Activated CD8-positive, alpha-beta T cell treated with anti-CD3 and anti-CD28 coated beads for 36 hours (primary cell): Measurements from ENCODE around the gene POTEH. TPM values are rescaled to one million over a fixed set of nuclear protein-coding genes. Genes with fewer than 3 reads are reported as not detected.
"Not testable (repeated sequence)": the region's sequence is repeated elsewhere in the genome, so short reads cannot be mapped to it uniquely, and the experiment has no call there.

Source experiments
- ATAC-seq: fragments of 200-7000 bp; cut with Tn5 transposase; one replicate; pipeline ENCODE4 v1.10.0; 2021; ENCODE audit warnings: mild to moderate bottlenecking, moderate library complexity
- CTCF ChIA-PET: fragments of 350-600 bp; sonication (Branson Sonifier 250); formaldehyde crosslinking; loops from one replicate; lab custom pipeline; 2021; ENCODE audit warnings: antibody characterized with exemption; lab: Charles Lee
- POLR2A ChIA-PET: fragments of 350-600 bp; sonication (Branson Sonifier 250); formaldehyde crosslinking; loops from one replicate; lab custom pipeline; 2021; ENCODE audit warnings: antibody characterized with exemption; lab: Charles Lee
- DNase-seq: peaks from one replicate; pipeline ENCODE4 v3.0.0-alpha.2; 2020
- H3K27ac Mint-ChIP-seq: one replicate; pipeline ENCODE4 v1.8.0; 2021; ENCODE audit warnings: mild to moderate bottlenecking, mixed read lengths
- H3K27me3 Mint-ChIP-seq: one replicate; pipeline ENCODE4 v1.8.0; 2021; ENCODE audit warnings: mixed read lengths
- H3K36me3 Mint-ChIP-seq: one replicate; pipeline ENCODE4 v1.8.0; 2021; ENCODE audit warnings: low read depth, mixed read lengths
- H3K4me1 Mint-ChIP-seq: one replicate; pipeline ENCODE4 v1.8.0; 2021; ENCODE audit warnings: low read depth, mixed read lengths
- H3K4me3 Mint-ChIP-seq: one replicate; pipeline ENCODE4 v1.8.0; 2021; ENCODE audit warnings: mild to moderate bottlenecking, moderate library complexity, mixed read lengths
- H3K9me3 Mint-ChIP-seq: one replicate; pipeline ENCODE4 v1.8.0; 2021; ENCODE audit warnings: mixed read lengths
- intact Hi-C: fragments of 100-400 bp; cut with micrococcal nuclease; formaldehyde crosslinking; loops from one replicate; pipeline ENCODE4 v1.10.0; 2022
- total RNA-seq, 2 experiments: library from RNA; stranded (reverse); gene quantifications; one replicate each; pipeline ENCODE4 v1.2.3, GENCODE V29; 2021

Gene POTEH
- not detected for total RNA-seq

DNA sequence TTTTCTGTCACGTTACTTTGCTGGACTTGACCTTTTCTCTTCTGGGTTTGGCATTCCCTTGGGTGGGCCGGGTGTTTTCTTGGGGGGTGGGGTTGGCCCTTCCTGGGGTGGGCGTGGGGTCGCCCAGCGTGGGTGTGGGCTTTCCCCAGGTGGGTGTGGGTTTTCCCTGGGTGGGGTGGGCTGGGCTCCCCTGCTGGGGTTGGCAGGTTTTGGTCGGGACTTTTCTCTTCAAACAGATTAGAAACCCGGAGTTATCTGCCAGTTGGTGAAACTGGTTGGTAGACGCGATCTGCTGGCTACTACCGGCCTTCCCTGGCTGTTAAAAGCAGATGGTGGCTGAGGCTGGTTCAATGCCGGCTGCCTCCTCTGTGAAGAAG lies at the start of gene POTEH:
TSS of gene POTEH (plus strand) at position 278 of the 377 bp plus-strand sequence. CDS start at position 330, 52 bp downstream.
- H3K4me3 Mint-ChIP-seq, H3K27ac Mint-ChIP-seq, H3K9me3 Mint-ChIP-seq, H3K36me3 Mint-ChIP-seq, DNase-seq, intact Hi-C loops, ATAC-seq, H3K27me3 Mint-ChIP-seq, POLR2A ChIA-PET, CTCF ChIA-PET, H3K4me1 Mint-ChIP-seq: not testable (repeated sequence)

DNA sequence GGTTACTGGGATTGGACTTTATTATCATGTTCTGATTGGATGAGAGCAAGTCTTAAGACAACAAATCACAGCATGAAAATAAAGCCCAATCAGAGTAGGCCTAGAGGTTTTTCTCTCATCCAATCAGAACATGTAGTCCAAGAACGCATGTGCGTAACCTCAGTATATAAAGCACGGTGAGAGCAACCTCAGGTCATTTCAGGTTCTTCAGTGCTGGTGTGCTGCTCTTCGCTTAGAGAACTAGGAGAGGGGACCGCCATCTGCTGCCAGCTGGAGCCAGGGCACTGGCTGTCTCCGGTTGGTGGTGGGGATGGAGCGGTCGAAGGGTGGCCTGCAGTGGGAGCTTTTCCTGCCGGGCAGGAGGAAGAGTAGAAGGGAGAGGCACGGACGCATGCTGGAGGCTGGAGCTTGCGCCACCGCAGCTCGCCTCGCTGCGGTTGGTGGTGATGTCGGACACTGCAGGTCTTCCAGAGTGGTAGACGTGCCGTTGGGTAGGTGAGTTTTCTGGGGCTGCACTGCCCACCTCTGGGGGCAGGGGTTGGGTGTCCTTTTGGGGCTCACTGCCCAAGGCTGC lies 47.5 kb upstream of the POTEH start:
- CTCF ChIA-PET, H3K4me3 Mint-ChIP-seq, intact Hi-C loops, H3K36me3 Mint-ChIP-seq, ATAC-seq, H3K9me3 Mint-ChIP-seq, DNase-seq, H3K27ac Mint-ChIP-seq, POLR2A ChIA-PET, H3K4me1 Mint-ChIP-seq, H3K27me3 Mint-ChIP-seq: not testable (repeated sequence)

DNA sequence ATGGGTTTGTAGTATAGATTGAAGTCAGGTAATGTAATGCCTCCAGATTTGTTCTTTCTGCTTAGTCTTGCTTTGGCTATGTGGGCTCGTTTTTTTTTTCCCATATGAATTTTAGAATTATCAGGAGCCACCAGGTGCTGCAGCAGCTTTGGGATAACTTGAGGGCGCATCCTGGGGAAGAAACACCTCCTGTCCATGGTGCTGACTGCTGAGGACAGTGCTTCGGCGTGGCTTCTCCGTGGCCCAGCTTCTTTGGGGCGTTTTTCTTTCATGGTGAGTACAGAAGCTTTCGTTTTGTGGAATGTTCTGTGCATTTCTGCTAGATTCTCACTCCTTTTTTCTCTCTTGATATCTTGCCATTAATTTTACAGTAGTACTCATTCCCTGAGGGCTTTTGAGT lies 37.9 kb upstream of the POTEH start:
- intact Hi-C loops, H3K36me3 Mint-ChIP-seq: not testable (repeated sequence)

DNA sequence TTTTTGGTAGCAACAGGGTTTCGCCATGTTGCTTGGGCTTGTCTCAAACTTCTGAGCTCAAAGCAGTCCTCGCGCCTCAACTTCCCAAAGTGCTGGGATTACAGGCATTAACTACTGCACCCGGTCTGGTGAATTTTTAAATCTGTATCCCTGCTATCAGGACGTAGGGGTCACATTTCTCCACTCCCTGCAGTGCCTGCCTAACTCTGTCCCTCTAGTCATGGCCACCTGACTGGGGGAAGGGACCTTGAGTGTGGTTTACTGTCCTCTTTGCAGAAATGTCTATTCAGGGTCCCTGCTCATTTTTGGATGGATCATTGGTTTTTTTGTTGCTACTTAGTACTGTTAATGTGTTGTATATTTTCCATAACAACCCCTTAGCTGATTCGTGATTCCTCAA lies 37.1 kb upstream of the POTEH start:
- intact Hi-C loops, POLR2A ChIA-PET, ATAC-seq, H3K27ac Mint-ChIP-seq, H3K36me3 Mint-ChIP-seq, H3K27me3 Mint-ChIP-seq, CTCF ChIA-PET, H3K4me3 Mint-ChIP-seq, H3K4me1 Mint-ChIP-seq, H3K9me3 Mint-ChIP-seq, DNase-seq: not testable (repeated sequence)

More for the DNA sequence above, 37.9 kb upstream of the POTEH start:
- H3K9me3 Mint-ChIP-seq, CTCF ChIA-PET, ATAC-seq, H3K27me3 Mint-ChIP-seq, POLR2A ChIA-PET, H3K27ac Mint-ChIP-seq, H3K4me3 Mint-ChIP-seq, DNase-seq, H3K4me1 Mint-ChIP-seq: not testable (repeated sequence)

DNA sequence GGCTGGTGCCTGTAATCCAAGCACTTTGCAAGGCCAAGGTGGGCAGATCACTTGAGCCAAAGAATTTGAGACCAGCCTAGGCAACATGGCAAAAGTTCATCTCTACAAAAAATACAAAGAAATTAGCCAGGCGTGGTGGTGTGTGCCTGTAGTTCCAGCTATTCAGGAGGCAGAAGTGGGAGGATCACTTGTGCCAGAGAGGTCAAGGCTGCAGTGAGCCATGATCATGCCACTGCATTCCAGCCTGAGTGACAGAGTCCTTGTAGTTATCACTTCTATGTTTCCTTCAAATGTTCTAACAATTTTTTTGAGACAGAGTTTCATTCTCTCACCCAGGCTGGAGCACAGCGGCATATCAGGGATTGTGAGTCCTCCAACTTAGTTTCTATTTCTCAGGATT lies 36.6 kb upstream of the POTEH start:
- POLR2A ChIA-PET, H3K9me3 Mint-ChIP-seq, CTCF ChIA-PET, H3K27ac Mint-ChIP-seq, ATAC-seq, H3K36me3 Mint-ChIP-seq, H3K4me1 Mint-ChIP-seq, H3K27me3 Mint-ChIP-seq, intact Hi-C loops, H3K4me3 Mint-ChIP-seq, DNase-seq: not testable (repeated sequence)

DNA sequence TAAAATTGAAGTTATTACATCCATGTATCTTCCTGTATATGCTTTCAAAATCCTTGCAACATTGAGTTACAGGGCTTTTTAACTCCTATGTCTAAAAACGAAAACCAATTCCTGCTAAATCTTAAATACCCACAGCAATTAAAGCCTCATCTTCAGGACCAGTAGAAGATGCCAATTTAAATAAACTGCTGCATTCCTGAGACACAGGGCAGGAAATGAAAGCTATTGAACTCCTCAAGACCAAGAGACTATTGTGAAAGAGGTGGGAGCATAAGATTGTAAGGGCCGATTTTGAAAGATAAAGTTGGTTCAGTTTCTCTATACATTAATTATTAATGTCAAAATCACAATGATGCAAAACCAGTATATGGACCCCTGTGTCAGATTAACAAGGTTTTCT lies 28.7 kb upstream of the POTEH start:
- ATAC-seq, H3K4me1 Mint-ChIP-seq, H3K27ac Mint-ChIP-seq, H3K4me3 Mint-ChIP-seq, H3K9me3 Mint-ChIP-seq, DNase-seq, intact Hi-C loops, H3K36me3 Mint-ChIP-seq, POLR2A ChIA-PET, H3K27me3 Mint-ChIP-seq, CTCF ChIA-PET: not testable (repeated sequence)

DNA sequence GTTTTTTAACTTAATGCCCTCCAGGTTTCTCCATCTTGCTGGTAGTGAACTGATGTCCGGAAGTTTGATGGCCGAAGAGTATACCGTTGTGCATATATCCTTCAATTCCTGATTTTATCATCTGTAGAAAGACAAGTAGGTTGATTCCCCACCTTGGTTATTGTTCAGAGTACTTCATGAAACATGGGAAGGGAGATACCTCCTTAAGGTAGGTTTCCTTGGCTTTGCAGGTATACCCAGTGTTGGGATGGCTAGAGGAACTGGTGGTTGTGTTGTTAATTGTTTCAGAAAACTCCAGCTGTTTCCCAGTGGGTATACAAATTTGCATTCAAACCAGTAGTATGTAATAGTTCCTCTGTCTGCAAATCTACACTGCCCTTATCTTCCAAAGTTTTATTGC lies 25.1 kb upstream of the POTEH start:
- H3K4me3 Mint-ChIP-seq, ATAC-seq, POLR2A ChIA-PET, CTCF ChIA-PET, H3K27ac Mint-ChIP-seq, H3K9me3 Mint-ChIP-seq, H3K27me3 Mint-ChIP-seq, intact Hi-C loops, DNase-seq, H3K36me3 Mint-ChIP-seq, H3K4me1 Mint-ChIP-seq: not testable (repeated sequence)

DNA sequence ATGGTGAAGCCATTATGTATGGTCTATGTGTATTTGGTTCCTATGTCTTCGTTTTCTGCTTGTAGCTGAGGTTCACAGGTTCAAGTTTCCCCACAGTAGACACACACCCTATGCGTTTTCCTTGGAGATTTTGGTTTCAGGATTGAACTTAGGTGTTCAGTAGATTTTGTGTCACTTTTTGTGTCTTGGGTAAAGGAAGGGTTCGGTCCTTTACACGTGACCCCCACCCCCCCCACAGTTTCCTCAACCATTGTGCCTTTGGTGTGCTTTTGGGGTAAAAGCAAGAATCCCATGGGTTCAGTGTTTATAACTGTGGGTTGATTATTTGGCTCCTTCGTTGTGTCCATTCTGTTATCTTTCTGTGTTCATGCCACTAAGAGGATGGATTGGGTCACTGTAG lies 24.3 kb upstream of the POTEH start:
- ATAC-seq, POLR2A ChIA-PET, H3K27ac Mint-ChIP-seq, H3K36me3 Mint-ChIP-seq, intact Hi-C loops, H3K27me3 Mint-ChIP-seq, H3K9me3 Mint-ChIP-seq, DNase-seq, CTCF ChIA-PET, H3K4me1 Mint-ChIP-seq, H3K4me3 Mint-ChIP-seq: not testable (repeated sequence)

DNA sequence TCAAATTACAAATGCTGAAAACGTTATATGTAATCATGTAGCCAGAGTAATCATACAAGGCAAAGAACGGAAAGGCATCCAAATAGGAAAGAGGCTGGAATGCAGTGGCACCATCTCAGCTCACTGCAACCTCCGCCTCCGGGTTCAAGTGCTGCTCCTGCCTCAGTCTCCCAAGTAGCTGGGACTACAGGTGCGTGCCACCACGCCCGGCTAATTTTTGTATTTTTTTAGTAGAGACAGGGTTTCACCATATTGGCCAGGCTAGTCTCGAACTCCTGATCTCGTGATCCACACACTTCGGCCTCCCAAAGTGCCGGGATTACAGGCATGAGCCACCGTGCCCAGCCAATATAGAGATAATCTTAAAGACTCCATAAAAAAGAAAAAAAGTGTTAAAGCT lies 20.4 kb upstream of the POTEH start:
- CTCF ChIA-PET, POLR2A ChIA-PET, ATAC-seq: not testable (repeated sequence)

DNA sequence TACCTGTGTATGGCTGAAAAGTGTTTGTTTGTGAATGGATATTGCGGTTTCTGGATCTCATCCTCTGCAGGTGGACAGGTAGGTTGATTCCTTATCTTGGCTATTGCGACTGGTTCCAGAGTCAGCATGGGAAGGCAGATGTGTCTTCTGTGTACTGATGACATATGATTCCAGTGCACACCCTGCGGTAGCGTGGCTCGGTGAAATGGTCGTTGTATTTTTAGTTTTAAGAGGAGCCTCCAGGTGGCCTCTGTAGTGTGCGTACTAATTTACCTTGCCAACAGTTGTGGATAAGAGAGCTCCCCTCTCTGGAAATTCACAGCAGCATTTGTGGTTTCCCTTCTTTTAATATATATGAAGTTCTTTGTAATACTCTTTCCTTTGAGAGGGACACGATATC lies 10.1 kb upstream of the POTEH start:
- H3K9me3 Mint-ChIP-seq, CTCF ChIA-PET, H3K27me3 Mint-ChIP-seq, intact Hi-C loops, DNase-seq, H3K27ac Mint-ChIP-seq, ATAC-seq, H3K4me3 Mint-ChIP-seq, POLR2A ChIA-PET, H3K36me3 Mint-ChIP-seq, H3K4me1 Mint-ChIP-seq: not testable (repeated sequence)

More for the DNA sequence above, 20.4 kb upstream of the POTEH start:
- DNase-seq, H3K36me3 Mint-ChIP-seq, H3K4me1 Mint-ChIP-seq, H3K27ac Mint-ChIP-seq, H3K9me3 Mint-ChIP-seq, H3K27me3 Mint-ChIP-seq, intact Hi-C loops, H3K4me3 Mint-ChIP-seq: not testable (repeated sequence)

DNA sequence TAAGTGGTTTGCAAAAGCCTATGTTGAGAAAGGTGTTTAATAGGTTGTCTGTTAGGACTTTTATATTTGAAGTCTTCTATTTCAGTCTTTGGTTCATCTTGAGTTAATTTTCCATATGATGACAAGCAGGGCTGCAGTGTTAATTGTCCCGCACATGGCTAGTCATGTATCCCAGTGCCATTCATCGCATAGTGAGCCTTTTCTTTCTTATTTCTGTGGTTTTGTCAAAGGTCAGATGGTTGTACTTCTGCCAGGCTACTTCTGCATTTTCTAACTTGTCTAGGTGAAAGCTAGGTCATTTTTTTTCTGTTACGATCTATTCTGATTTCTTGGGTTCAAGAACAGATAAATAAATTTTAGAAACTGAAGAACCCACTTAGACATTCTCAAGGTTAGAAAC lies 5.7 kb upstream of the POTEH start:
- H3K27me3 Mint-ChIP-seq, POLR2A ChIA-PET, H3K4me1 Mint-ChIP-seq, ATAC-seq, H3K27ac Mint-ChIP-seq, DNase-seq, CTCF ChIA-PET, H3K36me3 Mint-ChIP-seq, intact Hi-C loops, H3K9me3 Mint-ChIP-seq, H3K4me3 Mint-ChIP-seq: not testable (repeated sequence)

DNA sequence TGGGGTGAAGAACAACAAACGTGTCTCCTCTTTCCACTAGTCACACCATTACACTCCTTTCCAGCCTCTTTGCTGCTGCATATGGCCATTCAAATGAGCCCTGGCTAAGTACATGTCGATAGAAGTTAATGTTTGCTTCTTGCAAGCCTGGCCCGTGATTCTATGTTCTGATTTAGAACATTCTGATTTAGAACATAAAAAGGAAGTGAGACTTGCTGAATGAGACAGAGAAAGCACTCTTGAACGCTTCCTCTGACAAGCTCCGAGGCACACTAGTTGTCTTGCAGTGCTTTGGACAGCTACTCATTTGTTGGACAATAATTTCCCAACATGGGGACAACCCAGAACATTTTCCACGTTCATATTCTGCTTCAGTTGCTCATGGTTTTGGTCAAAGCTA lies 5.1 kb upstream of the POTEH start:
- H3K27me3 Mint-ChIP-seq, H3K27ac Mint-ChIP-seq, H3K4me3 Mint-ChIP-seq, H3K4me1 Mint-ChIP-seq, DNase-seq, CTCF ChIA-PET, POLR2A ChIA-PET, H3K36me3 Mint-ChIP-seq, intact Hi-C loops, H3K9me3 Mint-ChIP-seq, ATAC-seq: not testable (repeated sequence)
